Lower leg skin (tissue), 4 donors: Measurements from ENCODE around the gene ACOT11. TPM values are rescaled to one million over a fixed set of nuclear protein-coding genes. Genes with fewer than 3 reads are reported as not detected.

Experiments used
- DNase-seq, 2 donors: peaks; one replicate each; pipeline ENCODE4 v3.0.0-alpha.2; 2019; ENCODE audit warnings: low spot score in 2 of 2
- H3K4me3 ChIP-seq: fragments of 200-600 bp; sonication (generic); 2 replicates; pipeline ENCODE4 v1.5.1; 2017; ENCODE audit warnings: mild to moderate bottlenecking, low read depth; ENCODE audit not compliant: poor library complexity, severe bottlenecking
- CTCF ChIP-seq, 3 donors: fragments of 450-650 bp; IDR thresholded peaks; one replicate each; pipeline ENCODE4 v1.5.1; 2016; ENCODE audit warnings: antibody characterized with exemption in 3 of 3, mild to moderate bottlenecking in 3 of 3, moderate library complexity in 2 of 3
- POLR2A ChIP-seq, 2 donors: fragments of 450-650 bp; IDR thresholded peaks; one replicate each; pipeline ENCODE4 v1.6.1; 2016 to 2017; ENCODE audit warnings: antibody characterized with exemption in 2 of 2, mild to moderate bottlenecking in 1 of 2, moderate library complexity in 1 of 2
- WGBS, 2 donors: methylation state at CpG; one replicate each; pipeline ENCODE4 v1.1.5; 2018; 5-methylcytosine and 5-hydroxymethylcytosine counted together
- intact Hi-C: fragments of 100-400 bp; cut with DNase I; formaldehyde crosslinking; loops from one replicate; pipeline ENCODE4 v1.15.0; 2023; ENCODE audit warnings: low total_unique reads
- total RNA-seq, 4 donors: library from RNA; depleted of rRNA; stranded (reverse); fragments of >200 nt; gene quantifications; one replicate each; pipeline ENCODE4 v1.1.0, GENCODE V29; 2016

ACOT11 gene
- total RNA-seq, 4 donors from 2014 or later = 1.9 to 3.9 (median 2.2) TPM

- H3K4me3 ChIP-seq = no peak overlapping the region
- TF ChIP-seq POLR2A (IDR thresholded peaks at IDR 0.05) (no peak), CTCF (IDR thresholded peaks at IDR 0.05) (no peak)
- peak in 1 of 2 donors; percentile 58 for DNase-seq
- intact Hi-C loops = no loop called here
- WGBS, 2 donors = 83 to 88% methylated on average over 2 of the region's 2 CpGs
These were observed 66.0 kb downstream of the ACOT11 start for GRCh38 chr1:54614024-54614423.

GRCh38 chr1:54614563-54614962, 66.5 kb downstream of the ACOT11 start:
- intact Hi-C loops = no loop called here
- peak in 1 of 2 donors; percentile 66 for DNase-seq
- H3K4me3 ChIP-seq = no peak overlapping the region
- TF ChIP-seq POLR2A (IDR thresholded peaks at IDR 0.05) (no peak), CTCF (IDR thresholded peaks at IDR 0.05) (no peak)
- WGBS, 2 donors = 79 to 88% methylated on average over 8 of the region's 8 CpGs

GRCh38 chr1:54615531-54616279, 67.7 kb downstream of the ACOT11 start:
- H3K4me3 ChIP-seq = no peak overlapping the region
- 38 to 46% methylated on average over 11 to 13 of the region's 13 CpGs for WGBS, 2 donors
- intact Hi-C loops = no loop called here
- no peak for TF ChIP-seq CTCF (IDR thresholded peaks at IDR 0.05)
- DNase-seq = peak in 1 of 2 donors; percentile 76

DNA sequence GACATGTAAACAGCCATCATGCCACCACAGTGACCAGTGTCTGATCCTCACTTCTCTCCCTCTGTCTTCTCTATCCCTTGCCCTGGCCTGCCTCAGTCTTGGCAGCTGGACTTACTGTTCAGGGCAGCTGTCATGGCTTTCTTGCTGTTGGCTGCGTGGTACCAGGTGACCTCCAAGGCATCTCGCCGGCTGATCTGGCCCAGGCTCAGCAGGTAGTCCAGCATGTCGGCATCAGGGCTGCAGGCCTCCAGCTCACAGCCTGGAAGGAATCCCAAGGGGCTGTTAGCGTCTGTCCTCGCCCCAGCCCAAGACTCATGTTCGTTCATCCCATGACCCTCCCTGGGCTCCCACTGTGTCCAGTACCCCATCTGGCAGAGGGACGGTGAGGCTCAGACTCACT, 71.7 kb downstream of the ACOT11 start:
- TF ChIP-seq POLR2A (IDR thresholded peaks at IDR 0.05) (no peak), CTCF (IDR thresholded peaks at IDR 0.05) (no peak)
- intact Hi-C loops = no loop called here
- H3K4me3 ChIP-seq = no peak overlapping the region
- DNase-seq = peak in 1 of 2 donors; percentile 72
- 66 to 72% methylated on average over 6 to 8 of the region's 8 CpGs for WGBS, 2 donors

GRCh38 chr1:54623216-54624007, 75.4 kb downstream of the ACOT11 start, which contains the start of gene FAM151A:
TSS of gene FAM151A (minus strand) at chr1:54623525. CDS start at chr1:54623395, 130 bp downstream.
- intact Hi-C loops = no loop called here
- TF ChIP-seq POLR2A (IDR thresholded peaks at IDR 0.05) (no peak), CTCF (IDR thresholded peaks at IDR 0.05) (no peak)
- DNase-seq = peak in 1 of 2 donors; percentile 79
- WGBS, 2 donors = 66 to 70% methylated on average over 18 of the region's 18 CpGs
- H3K4me3 ChIP-seq = no peak within 1 kb of the TSS
